Breast epithelium (tissue), 4 donors: ENCODE data around the gene DPP9. TPM values are rescaled to one million over a fixed set of nuclear protein-coding genes. Genes with fewer than 3 reads are reported as not detected.
"Not testable (repeated sequence)": the region's sequence is repeated elsewhere in the genome, so short reads cannot be mapped to it uniquely, and the experiment has no call there.

Experiments used
- DNase-seq, 2 donors: peaks; one replicate each; pipeline ENCODE4 v3.0.0-alpha.2; 2019; ENCODE audit warnings: low spot score in 2 of 2
- H3K27ac ChIP-seq, 2 donors: fragments of 200-600 bp; sonication (generic) in 1 of 2; one replicate each; pipeline ENCODE4 v1.5.1; 2016 to 2019; ENCODE audit warnings: mild to moderate bottlenecking in 1 of 2
- H3K27me3 ChIP-seq, 2 donors: fragments of 200-600 bp; sonication (generic) in 1 of 2; one replicate each; pipeline versions ENCODE4 v1.5.1 to v1.6.0; 2017 to 2019; ENCODE audit warnings: control low read depth in 1 of 2, mild to moderate bottlenecking in 1 of 2
- H3K36me3 ChIP-seq: fragments of 200-600 bp; one replicate; pipeline ENCODE4 v1.5.1; 2019
- H3K4me1 ChIP-seq, 2 donors: fragments of 200-600 bp; sonication (generic); one replicate each; pipeline ENCODE4 v1.5.1; 2016 to 2019; ENCODE audit warnings: control low read depth in 1 of 2
- H3K4me3 ChIP-seq, 3 donors: fragments of 200-600 bp; sonication (generic); 1 replicate in 2 of 3; 2 replicates in 1 of 3; pipeline ENCODE4 v1.5.1; 2016 to 2019; ENCODE audit warnings: mild to moderate bottlenecking in 3 of 3, moderate library complexity in 2 of 3
- H3K9me3 ChIP-seq, 2 donors: fragments of 200-600 bp; sonication (generic) in 1 of 2; one replicate each; pipeline ENCODE4 v1.5.1; 2016 to 2019; ENCODE audit warnings: control low read depth in 1 of 2
- CTCF ChIP-seq, 3 donors: fragments of 450-650 bp; IDR thresholded peaks; one replicate each; pipeline ENCODE4 v1.5.1; 2016 to 2017; ENCODE audit warnings: antibody characterized with exemption in 3 of 3, mild to moderate bottlenecking in 3 of 3, moderate library complexity in 3 of 3
- POLR2A ChIP-seq: fragments of 450-650 bp; IDR thresholded peaks from one replicate; pipeline ENCODE4 v1.6.1; 2016; ENCODE audit warnings: antibody characterized with exemption, mild to moderate bottlenecking, moderate library complexity
- POLR2AphosphoS5 ChIP-seq, 3 donors: sonication (generic); formaldehyde crosslinking; IDR thresholded peaks; one replicate each; pipeline ENCODE4 v1.6.1; 2017; ENCODE audit warnings: antibody characterized with exemption in 3 of 3
- intact Hi-C: fragments of 100-400 bp; cut with DNase I; formaldehyde crosslinking; loops from one replicate; pipeline ENCODE4 v1.15.1; 2023; ENCODE audit warnings: low total_unique reads
- total RNA-seq, 3 donors: library from RNA; depleted of rRNA; stranded (reverse); fragments of >200 nt; gene quantifications; one replicate each; pipeline ENCODE4 v1.1.0, GENCODE V29; 2016

DPP9 gene
- total RNA-seq, 3 donors from 2014 or later = 33.6 to 74.1 (median 49.6) TPM

GRCh38 chr19:4717966-4718701 is 5.5 kb downstream of the DPP9 start:
- intact Hi-C loops = no loop called here
- Histone ChIP-seq H3K4me3 (no peak overlapping the region), H3K36me3 (no peaks in the 10 kb centered on the region), H3K27ac (peak overlapping the region; percentile 61 to 72), H3K9me3 (no peaks in the 10 kb centered on the region), H3K4me1 (peaks cover 18 to 28% of the 10 kb centered on the region in 2 donors), H3K27me3 (no peaks in the 10 kb centered on the region)
- DNase-seq = no peak
- TF ChIP-seq CTCF (IDR thresholded peaks at IDR 0.05) = no peak
- no peak for TF ChIP-seq POLR2AphosphoS5 (IDR thresholded peaks at IDR 0.05)
- no peak for TF ChIP-seq POLR2A

GRCh38 chr19:4717191-4717965 is 6.3 kb downstream of the DPP9 start:
- peaks cover 15 to 26% of the 10 kb centered on the region in 2 donors for H3K4me1 ChIP-seq
- TF ChIP-seq POLR2A (no peak), POLR2AphosphoS5 (IDR thresholded peaks at IDR 0.05) (no peak), CTCF (IDR thresholded peaks at IDR 0.05) (no peak)
- DNase-seq = no peak
- H3K4me3 ChIP-seq = peak overlapping the region in 1 of 3 donors; percentile 6
- H3K9me3 ChIP-seq = no peaks in the 10 kb centered on the region
- peak overlapping the region; percentile 61 to 72 for H3K27ac ChIP-seq
- intact Hi-C loops = no loop called here
- no peaks in the 10 kb centered on the region for H3K27me3 ChIP-seq
- H3K36me3 ChIP-seq = no peaks in the 10 kb centered on the region

- Histone ChIP-seq H3K9me3 (no peaks in the 10 kb centered on the region), H3K4me1 (peaks cover 9 to 23% of the 10 kb centered on the region in 2 donors), H3K4me3 (no peak overlapping the region), H3K36me3 (no peaks in the 10 kb centered on the region), H3K27ac (peak overlapping the region; percentile 54 to 94), H3K27me3 (no peaks in the 10 kb centered on the region)
- peak in 1 of 2 donors; percentile 67 for DNase-seq
- intact Hi-C loops = loop anchor here (1.0 kb wide), 1 partner anchor 34 kb away; no protein-coding TSS in a partner anchor
- TF ChIP-seq POLR2A (no peak), POLR2AphosphoS5 (IDR thresholded peaks at IDR 0.05) (no peak), CTCF (IDR thresholded peaks at IDR 0.05) (no peak)
Measured at GRCh38 chr19:4715529-4716221, 8.0 kb downstream of the DPP9 start.

GRCh38 chr19:4715178-4715528 is 8.5 kb downstream of the DPP9 start:
- Histone ChIP-seq H3K27ac (peak overlapping the region; percentile 54 to 94), H3K4me1 (peaks cover 9 to 28% of the 10 kb centered on the region in 2 donors)
- not testable (repeated sequence) for H3K27me3 ChIP-seq, H3K4me3 ChIP-seq, H3K9me3 ChIP-seq, H3K36me3 ChIP-seq
- DNase-seq = peak in 1 of 2 donors; percentile 71
- intact Hi-C loops = loop anchor here (1.0 kb wide), 1 partner anchor 34 kb away; no protein-coding TSS in a partner anchor

GRCh38 chr19:4714016-4714415 is 9.6 kb downstream of the DPP9 start:
- no peaks in the 10 kb centered on the region for H3K9me3 ChIP-seq
- DNase-seq = no peak
- no peak for TF ChIP-seq POLR2AphosphoS5 (IDR thresholded peaks at IDR 0.05)
- H3K4me1 ChIP-seq = peaks cover 13 to 37% of the 10 kb centered on the region in 2 donors
- H3K36me3 ChIP-seq = no peaks in the 10 kb centered on the region
- intact Hi-C loops = no loop called here
- H3K4me3 ChIP-seq = peak overlapping the region in 2 of 3 donors; percentile 29 to 53
- H3K27ac ChIP-seq = peak overlapping the region; percentile 88 to 94
- no peaks in the 10 kb centered on the region for H3K27me3 ChIP-seq
